PC-9 (cell line): ENCODE measurements around the gene FCN2. TPM values are rescaled to one million over a fixed set of nuclear protein-coding genes. Genes with fewer than 3 reads are reported as not detected.

Source experiments
- BruUV-seq: library from RNA; stranded (reverse); fragments of 400-500 nt; replicated peaks from 2 replicates; lab custom pipeline; 2021; lab: Mats Ljungman, UMichigan
- CTCF ChIA-PET: fragments of 300-600 bp; sonication (Branson Sonifier 250); formaldehyde crosslinking; loops from one replicate; lab custom pipeline; 2022; ENCODE audit warnings: antibody characterized with exemption; lab: Charles Lee
- POLR2A ChIA-PET: fragments of 300-600 bp; sonication (Branson Sonifier 250); formaldehyde crosslinking; loops from one replicate; lab custom pipeline; 2022; ENCODE audit warnings: antibody characterized with exemption; ENCODE audit not compliant: unreplicated experiment; lab: Charles Lee
- DNase-seq, 2 experiments: peaks; one replicate each; pipeline versions ENCODE4 v3.0.0 to v3.0.0-alpha.2; 2015 to 2022; ENCODE audit warnings: mixed read lengths in 1 of 2
- H2AFZ ChIP-seq: fragments of 200-600 bp; sonication (generic); 2 replicates; pipeline ENCODE4 v1.8.1; 2017; ENCODE audit warnings: antibody characterized with exemption
- H3F3A ChIP-seq: fragments of 200-600 bp; sonication (generic); 2 replicates; pipeline ENCODE4 v1.8.1; 2017; ENCODE audit warnings: antibody characterized with exemption, mild to moderate bottlenecking, low read depth; ENCODE audit not compliant: insufficient read depth
- H3K27ac ChIP-seq: fragments of 200-600 bp; sonication (generic); 2 replicates; pipeline ENCODE4 v1.6.1; 2016; ENCODE audit warnings: mixed run types
- H3K27me3 ChIP-seq: fragments of 200-600 bp; sonication (generic); 2 replicates; pipeline ENCODE4 v1.6.1; 2016; ENCODE audit warnings: low read depth, mixed run types; ENCODE audit not compliant: insufficient read depth
- H3K36me3 ChIP-seq: fragments of 200-600 bp; sonication (generic); 2 replicates; pipeline ENCODE4 v1.6.1; 2016; ENCODE audit warnings: low read depth, mixed run types
- H3K4me1 ChIP-seq: fragments of 200-600 bp; sonication (generic); replicated peaks from 2 replicates; pipeline ENCODE4 v1.6.1; 2016; ENCODE audit warnings: mixed run types; ENCODE audit not compliant: insufficient read depth
- H3K4me2 ChIP-seq: fragments of 200-600 bp; sonication (generic); 2 replicates; pipeline ENCODE4 v1.6.1; 2017; ENCODE audit warnings: mixed run types
- H3K4me3 ChIP-seq: fragments of 200-600 bp; sonication (generic); 2 replicates; pipeline ENCODE4 v1.6.1; 2016; ENCODE audit warnings: mixed run types
- H3K79me2 ChIP-seq: fragments of 200-600 bp; sonication (generic); 2 replicates; pipeline ENCODE4 v1.6.1; 2017; ENCODE audit warnings: low read depth, mixed run types
- H3K9me2 ChIP-seq: fragments of 200-600 bp; sonication (generic); 2 replicates; pipeline ENCODE4 v1.8.1; 2017; ENCODE audit warnings: mild to moderate bottlenecking; ENCODE audit not compliant: insufficient read depth
- H3K9me3 ChIP-seq: fragments of 200-600 bp; sonication (generic); 2 replicates; pipeline ENCODE4 v1.8.1; 2016; ENCODE audit warnings: low read depth; ENCODE audit not compliant: insufficient read depth
- H4K20me1 ChIP-seq: fragments of 200-600 bp; sonication (generic); 2 replicates; pipeline ENCODE4 v1.8.1; 2017; ENCODE audit not compliant: insufficient read depth
- EZH2 ChIP-seq: fragments of 200-600 bp; sonication (generic); IDR thresholded peaks from 2 replicates; pipeline ENCODE4 v1.8.0; 2017; ENCODE audit warnings: antibody characterized with exemption, low read depth
- intact Hi-C: fragments of 100-400 bp; cut with micrococcal nuclease; formaldehyde crosslinking; loops from one replicate; pipeline ENCODE4 v1.10.0; 2022; ENCODE audit not compliant: unreplicated experiment
- microRNA-seq: library from miRNA; unstranded; fragments of <30 nt; microRNA quantifications from one replicate; pipeline ENCODE4 v1.2.0, GENCODE V29; 2021; ENCODE audit warnings: borderline number of aligned reads, borderline replicate concordance
- total RNA-seq: library from RNA; stranded (reverse); gene quantifications from 2 replicates; pipeline ENCODE4 v1.2.3, GENCODE V29; 2021
- TF ChIP-seq, protein P1 (sequence below): fragments of 200-600 bp; sonication (generic); conservative IDR thresholded peaks from 2 replicates; pipeline ENCODE4 v1.6.1; 2017; ENCODE audit warnings: mixed run types, antibody characterized with exemption, mild to moderate bottlenecking, moderate library complexity

FCN2 gene
- total RNA-seq, 1 experiment from 2014 or later = not detected

- Histone ChIP-seq H2AFZ (no peak overlapping the region), H3K79me2 (no peaks in the 10 kb centered on the region), H3K9me2 (no peaks in the 10 kb centered on the region), H3K36me3 (no peaks in the 10 kb centered on the region), H3K4me3 (no peak overlapping the region), H3K27ac (no peak overlapping the region), H3K4me1 (no peaks in the 10 kb centered on the region), H3F3A (no peaks in the 10 kb centered on the region), H4K20me1 (no peaks in the 10 kb centered on the region), H3K27me3 (peaks cover 100% of the 10 kb centered on the region), H3K9me3 (no peaks in the 10 kb centered on the region), H3K4me2 (no peak overlapping the region)
- intact Hi-C loops = no loop called here
- TF ChIP-seq EZH2 = no peak
- TF ChIP-seq, protein P1, sequence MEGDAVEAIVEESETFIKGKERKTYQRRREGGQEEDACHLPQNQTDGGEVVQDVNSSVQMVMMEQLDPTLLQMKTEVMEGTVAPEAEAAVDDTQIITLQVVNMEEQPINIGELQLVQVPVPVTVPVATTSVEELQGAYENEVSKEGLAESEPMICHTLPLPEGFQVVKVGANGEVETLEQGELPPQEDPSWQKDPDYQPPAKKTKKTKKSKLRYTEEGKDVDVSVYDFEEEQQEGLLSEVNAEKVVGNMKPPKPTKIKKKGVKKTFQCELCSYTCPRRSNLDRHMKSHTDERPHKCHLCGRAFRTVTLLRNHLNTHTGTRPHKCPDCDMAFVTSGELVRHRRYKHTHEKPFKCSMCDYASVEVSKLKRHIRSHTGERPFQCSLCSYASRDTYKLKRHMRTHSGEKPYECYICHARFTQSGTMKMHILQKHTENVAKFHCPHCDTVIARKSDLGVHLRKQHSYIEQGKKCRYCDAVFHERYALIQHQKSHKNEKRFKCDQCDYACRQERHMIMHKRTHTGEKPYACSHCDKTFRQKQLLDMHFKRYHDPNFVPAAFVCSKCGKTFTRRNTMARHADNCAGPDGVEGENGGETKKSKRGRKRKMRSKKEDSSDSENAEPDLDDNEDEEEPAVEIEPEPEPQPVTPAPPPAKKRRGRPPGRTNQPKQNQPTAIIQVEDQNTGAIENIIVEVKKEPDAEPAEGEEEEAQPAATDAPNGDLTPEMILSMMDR = no peak
- no peak for DNase-seq
- POLR2A ChIA-PET = no interaction called here
- CTCF ChIA-PET = interaction anchor here (0.6 kb wide), 1 partner anchor 73 kb away, joined by 3 read pairs; no protein-coding TSS in a partner anchor
- no TSS peak for BruUV-seq
These were observed 55.9 kb downstream of the FCN2 start for GRCh38 chr9:134936346-134937163.

Small RNA genes lying within 50 kb of the gene (microRNA-seq; reads per million reads assigned to microRNA genes)
- gene MIR3689A = not detected
- not detected for gene MIR3689B
- not detected for gene MIR3689C
- not detected for gene MIR3689D1
- not detected for gene MIR3689D2
- not detected for gene MIR3689E
- gene MIR3689F = not detected

Other genes starting within 250 kb of the FCN2 start
- 15.2 and 32.8 TPM in 2 replicates for gene COL5A1, start 239.0 kb upstream of the FCN2 start, total RNA-seq
- gene FCN1, start 37.1 kb downstream of the FCN2 start, total RNA-seq = not detected in 2 replicates
- gene OLFM1, start 206.9 kb downstream of the FCN2 start, total RNA-seq = not detected in 2 replicates